Central memory CD4-positive, alpha-beta T cell (primary cell): ENCODE measurements around the gene CNGB1.
"Not testable (repeated sequence)": the region's sequence is repeated elsewhere in the genome, so short reads cannot be mapped to it uniquely, and the experiment has no call there.

ENCODE experiments used
- DNase-seq: peaks from one replicate; pipeline ENCODE4 v3.0.0; 2022

CNGB1 gene

DNA sequence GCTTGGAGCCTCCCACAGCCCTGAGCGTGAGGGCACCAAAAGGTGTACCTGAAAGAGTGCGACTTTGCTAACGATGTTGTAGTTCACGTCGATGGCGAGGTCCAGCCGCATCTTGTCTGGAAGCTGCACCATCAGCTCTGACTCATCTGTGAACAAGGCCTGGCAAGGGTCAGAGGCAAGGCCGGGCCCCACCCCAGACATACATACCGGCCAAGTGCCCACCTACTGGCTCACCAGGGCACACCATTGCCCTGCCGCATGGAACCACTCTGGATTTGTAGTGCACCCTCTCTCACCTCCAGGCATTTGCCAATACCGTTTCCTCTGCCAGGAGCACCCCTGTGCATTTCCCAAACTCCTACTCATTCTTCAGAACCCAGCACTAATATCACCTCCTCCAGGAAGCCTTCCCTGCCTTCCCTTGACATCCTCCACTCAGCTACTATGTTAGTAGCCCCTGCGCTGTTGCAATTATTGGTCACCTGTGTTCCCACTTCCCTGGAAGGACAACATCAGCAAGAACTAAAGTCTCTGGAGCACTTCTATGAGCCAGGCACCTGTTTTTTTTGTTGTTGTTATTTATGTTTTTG, 69.4 kb downstream of the CNGB1 start:
- DNase-seq: no peak

DNA sequence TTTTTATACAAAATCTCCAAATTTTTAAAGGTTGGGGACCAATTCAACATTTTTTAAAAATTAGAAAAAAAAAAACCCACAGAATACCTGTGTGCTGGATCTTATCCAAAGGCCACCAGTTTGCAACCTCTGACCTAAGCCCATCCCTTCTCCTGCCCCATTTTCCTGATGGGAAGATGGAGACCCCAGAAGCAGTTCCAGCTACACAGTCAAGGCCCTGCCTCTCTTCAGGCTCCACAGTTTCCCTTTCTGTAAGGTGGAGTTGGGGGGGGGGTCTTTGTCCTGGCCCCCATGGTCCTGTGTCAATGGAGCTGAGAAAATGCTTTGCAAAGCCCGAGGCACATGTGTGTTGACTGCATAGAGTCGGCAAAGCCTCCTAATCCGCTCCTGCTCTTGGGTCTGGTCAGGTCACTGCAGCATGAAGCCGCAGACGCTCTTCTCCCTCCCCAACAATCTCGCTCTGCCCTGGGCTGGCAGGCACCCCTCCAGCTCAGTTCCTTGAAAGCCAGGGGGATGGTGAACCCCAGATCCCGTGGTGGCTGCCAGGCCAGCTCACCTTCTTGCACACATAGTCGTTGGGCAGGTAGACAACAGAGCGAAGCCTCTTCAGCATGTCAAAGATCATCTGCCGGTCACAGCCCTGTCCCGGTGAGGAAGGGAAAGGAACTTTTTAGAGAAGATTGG, 70.0 kb downstream of the CNGB1 start:
- DNase-seq: no peak

DNA sequence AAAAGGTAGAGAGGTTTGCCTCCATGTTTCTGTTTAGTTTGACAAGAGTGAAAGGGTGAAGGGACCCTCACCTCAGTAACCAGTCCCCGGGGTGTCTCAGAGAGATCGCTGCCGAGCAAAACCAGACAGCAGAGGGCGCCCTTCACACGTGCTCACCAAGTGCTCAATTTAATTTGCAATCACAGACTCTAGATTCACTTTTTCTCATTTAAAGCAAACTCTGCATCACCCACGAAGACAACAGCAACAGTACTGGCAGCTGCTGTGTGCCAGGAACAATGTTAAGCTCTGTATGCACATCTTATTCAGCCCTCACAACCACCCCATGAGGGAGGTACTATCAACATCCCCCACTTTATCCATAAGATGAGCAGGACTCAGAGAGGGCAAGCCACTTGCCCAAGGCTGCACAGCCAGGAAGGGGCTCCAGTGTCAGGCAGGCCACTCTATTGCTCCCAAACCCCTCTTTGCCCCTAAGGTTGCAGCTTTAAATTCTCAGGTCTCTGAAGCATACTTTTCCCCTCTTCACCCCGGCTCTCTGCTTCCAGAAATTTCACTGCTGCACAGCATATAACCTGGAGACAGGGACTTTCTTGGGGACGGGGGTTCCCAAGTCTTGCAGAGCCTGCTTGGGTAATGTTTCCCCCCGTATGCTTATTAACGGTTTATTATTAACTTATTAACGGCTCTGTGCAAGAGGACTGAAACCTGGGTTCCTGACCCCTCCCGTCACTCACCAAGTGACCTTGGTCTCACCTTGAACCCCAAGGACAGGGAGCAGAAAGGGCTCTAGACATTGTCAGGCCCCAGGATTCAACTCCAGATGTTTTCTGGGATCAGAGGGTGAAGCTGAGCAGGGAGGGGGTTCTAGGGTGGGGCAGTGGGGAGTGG, 70.9 kb downstream of the CNGB1 start:
- DNase-seq: peak; percentile 63

DNA sequence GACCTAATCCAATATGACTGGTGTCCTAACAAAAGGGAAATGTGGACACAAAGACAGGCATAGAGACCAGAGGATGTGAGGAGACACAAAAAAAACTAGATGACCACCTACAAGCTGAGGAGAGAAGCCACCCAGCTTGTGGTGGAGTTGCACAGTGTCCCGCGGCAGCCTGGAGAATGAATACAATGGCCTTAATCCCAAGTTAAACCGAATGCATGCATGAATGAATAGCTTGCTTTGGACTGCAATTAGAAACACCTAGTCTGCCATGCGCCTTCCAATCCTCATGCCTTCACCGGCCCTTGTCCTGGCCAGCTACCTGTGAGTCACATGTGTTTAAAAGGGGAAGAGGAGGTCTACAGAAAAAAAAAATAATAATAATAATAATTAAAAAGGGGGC, 72.0 kb downstream of the CNGB1 start:
- DNase-seq: no peak

DNA sequence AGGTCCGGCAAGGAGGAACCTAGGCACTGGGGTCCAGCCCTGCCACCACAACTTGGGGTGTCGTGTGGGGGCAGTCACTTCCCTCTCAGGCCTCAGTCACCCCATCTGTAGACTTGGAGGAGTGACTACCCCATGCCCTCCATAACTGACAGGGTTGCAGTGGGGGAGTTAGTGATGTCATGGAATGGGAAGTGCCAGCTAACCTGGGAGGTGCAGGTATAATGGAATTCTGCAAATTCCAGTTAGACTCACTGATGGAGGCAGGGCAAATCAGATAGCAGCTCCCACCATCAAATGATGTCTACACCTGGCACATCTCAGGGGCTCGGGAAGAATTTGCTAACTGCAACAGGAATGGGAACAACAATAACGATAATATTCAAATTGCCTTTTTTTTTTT, 72.9 kb downstream of the CNGB1 start:
- no peak for DNase-seq

DNA sequence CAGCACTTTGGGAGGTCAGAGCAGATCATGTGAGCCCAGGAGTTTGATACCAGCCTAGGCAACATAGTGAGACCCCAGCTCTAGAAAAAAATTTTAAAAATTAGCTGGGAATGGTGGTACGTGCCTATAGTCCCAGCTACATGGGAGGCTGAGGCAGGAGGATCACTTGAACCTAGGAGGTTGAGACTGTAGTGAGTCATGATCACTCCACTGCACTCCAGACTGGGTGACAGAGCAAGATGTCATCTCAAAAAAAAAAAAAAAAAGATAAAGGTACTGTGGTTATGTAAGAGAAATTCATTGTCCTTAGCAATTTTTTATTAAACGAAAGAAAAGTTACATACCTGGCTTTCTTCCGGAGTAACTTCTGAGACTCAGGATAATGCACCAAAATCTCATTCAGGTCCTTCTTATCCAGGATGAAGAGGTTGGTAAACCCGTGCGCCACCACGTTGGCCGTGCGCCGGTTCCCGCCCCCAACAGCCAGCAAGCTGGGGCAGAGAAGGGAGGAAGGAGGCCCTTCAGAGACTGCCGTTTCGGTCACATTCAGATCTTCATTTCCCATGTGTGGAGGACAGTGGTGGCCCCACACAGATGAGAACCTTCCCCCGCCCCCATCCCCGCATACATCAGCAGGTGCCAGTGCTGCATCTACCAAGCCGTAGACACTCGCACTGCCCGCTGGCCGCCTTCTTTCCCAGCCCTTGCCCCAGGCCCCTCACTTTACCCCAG, 73.7 kb downstream of the CNGB1 start:
- DNase-seq: no peak

DNA sequence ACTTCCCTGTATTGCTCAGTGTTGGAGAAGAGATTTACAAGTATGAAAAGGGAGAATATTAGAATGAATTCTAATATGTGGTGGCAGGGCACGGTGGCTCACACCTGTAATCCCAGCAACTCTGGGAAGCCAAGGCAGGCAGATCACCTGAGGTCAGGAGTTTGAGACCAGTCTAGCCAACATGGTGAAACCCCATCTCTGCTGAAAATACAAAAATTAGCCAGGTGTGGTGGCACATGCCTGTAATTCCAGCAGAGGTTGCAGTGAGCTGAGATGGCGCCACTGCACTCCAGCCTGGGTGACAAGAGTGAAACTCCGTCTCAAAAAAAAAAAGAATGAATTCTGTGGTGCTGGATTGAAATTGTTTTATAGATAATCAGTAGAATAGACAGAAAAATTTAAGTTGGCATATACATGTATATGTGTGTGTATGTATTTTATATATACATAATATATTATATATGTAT, 75.8 kb downstream of the CNGB1 start:
- DNase-seq: not testable (repeated sequence)

DNA sequence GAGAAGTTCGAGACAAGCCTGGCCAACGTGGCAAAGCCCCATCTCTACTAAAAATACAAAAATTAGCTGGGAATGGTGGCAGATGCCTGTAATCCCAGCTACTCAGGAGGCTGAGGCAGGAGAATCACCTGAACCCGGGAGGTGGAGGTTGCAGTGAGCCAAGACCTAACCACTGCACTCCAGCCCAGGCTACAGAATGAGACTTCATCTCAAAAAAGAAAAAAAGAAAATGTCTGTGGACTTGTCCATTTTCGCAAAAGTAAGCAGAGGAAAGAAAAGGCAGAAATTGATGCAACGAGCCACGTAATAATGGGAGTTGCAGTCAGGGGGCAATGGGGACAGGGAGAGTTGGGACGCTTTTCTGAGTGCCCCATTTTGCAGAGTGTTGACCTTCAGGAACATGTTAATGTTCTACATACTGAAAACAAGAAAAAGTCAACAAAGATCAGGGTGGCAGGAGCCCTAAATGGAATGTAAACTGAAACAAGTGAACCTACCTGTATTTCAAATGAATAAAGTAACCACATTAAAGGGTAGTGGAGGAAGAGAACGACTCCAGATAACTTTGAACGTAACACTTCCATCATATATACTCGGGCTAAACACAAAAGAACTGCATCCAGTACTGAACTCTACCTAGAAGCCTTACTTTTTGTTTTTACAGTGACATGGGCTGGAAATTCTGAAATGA, 76.4 kb downstream of the CNGB1 start:
- DNase-seq: no peak

DNA sequence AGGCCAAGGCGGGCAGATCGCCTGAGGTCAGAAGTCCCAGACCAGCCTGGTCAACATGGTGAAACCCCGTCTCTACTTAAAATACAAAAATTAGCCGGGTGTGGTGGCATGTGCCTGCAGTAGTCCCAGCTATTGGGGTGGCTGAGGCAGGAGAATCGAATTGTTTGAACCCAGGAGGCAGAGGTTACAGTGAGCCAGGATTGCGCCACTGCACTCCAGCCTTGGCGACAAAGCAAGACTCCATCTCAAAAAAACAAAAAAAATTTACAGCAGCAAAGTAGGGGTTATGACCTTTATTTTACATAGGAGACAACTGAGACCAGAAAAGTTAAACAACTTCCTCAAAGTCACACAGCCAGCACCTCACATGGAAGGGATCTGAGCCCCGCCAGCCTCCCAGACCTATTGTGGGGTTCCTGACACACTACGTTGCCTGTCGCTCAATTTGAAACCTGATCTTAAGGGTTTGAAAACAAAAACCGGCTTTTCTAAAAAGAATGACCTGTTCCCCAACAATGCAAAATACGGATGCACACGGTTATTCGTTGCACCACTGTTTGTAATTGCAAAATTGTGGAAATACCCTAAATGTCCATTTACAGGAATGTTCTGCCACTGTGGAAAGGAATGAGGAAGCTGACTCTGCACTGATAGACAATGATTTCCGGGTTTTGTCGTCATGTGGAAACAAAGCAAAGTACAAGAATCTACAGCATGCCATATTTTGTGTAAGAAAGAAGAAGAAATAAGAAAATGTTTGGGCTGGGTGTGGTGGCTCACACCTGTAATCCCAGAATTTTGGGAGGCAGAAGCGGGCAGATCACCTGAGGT, 77.2 kb downstream of the CNGB1 start:
- DNase-seq: no peak

DNA sequence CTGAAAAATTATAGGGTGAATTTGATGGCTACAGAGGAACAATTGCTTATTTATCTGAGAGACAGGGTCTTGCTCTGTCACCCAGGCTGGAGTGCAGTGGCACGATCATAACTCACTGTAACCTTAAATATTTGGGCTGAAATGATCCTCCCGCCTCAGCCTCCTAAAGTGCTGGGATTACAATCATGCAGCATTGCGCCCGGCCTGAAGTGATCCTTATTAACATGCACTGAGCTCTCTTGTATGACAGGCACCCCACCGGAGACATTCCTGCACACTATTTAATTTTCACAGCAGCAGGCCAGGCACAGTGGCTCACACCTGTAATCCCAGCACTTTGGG, 77.7 kb downstream of the CNGB1 start:
- DNase-seq: no peak

DNA sequence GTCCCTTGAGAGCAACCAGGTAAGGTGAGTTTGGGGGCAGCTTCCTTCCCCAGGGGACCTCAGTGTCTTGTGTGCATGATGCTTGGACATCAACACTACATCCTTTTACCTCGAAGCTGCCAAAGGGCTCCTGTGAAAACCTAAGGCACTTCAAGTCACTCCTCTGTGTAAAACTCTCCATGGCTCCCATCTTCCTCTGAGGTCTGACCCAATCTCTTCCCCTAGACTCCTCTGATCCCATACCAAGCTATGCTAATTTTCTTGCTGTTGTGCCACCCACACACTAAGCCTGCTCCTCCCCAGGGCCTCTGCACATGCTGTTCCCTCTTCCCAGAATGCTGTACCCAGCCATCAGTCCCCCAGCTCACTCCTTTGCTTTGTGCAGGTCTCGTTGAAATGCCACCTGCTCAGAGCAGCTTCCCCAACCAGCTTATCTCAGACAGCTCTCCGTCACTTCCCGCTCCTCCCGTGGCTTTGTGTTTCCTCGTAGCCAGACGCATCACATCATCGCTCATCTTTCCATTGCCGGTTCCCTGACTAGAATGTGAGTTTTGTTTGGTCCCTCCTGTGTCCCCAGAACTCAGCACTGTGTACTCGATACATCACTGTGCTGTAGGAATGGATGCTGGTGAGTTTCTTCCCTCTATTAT, 78.4 kb downstream of the CNGB1 start:
- no peak for DNase-seq

DNA sequence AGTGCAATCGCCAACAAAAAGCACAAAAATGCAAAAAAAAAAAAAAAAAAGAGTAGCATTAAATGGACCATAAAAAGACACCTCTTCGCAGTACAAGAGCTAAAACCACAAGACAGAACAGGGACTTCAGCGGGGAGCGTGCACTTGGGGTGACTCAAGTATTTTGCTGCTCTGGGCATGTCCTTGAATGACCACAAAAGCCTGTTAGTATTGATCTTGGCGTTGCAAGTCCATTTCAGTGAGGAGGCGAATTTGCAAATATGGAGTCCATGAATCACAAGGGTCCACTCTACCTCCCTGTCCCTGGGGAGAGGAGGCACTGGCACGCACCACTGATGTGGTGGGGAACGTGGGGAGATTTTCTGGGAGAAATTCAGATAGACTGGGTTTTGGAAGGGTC, 78.9 kb downstream of the CNGB1 start:
- DNase-seq: no peak

DNA sequence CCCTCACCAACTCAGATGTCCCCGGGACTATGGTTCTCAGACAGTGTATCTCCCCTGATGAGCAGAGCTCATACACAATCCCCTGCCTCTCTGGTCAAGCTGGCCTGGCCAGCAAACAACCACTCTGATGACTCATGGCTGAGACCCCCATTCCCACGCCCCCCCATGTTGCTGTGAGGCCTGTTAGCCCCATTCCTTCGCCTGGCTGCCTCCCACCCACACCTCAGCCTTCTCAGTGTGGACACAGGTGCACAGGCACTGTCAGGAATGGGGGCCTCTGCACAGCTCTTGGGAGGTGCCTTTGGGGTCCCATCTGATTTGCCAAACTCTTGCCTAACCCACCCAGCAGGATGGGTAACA, 80.2 kb downstream of the CNGB1 start:
- DNase-seq: no peak

DNA sequence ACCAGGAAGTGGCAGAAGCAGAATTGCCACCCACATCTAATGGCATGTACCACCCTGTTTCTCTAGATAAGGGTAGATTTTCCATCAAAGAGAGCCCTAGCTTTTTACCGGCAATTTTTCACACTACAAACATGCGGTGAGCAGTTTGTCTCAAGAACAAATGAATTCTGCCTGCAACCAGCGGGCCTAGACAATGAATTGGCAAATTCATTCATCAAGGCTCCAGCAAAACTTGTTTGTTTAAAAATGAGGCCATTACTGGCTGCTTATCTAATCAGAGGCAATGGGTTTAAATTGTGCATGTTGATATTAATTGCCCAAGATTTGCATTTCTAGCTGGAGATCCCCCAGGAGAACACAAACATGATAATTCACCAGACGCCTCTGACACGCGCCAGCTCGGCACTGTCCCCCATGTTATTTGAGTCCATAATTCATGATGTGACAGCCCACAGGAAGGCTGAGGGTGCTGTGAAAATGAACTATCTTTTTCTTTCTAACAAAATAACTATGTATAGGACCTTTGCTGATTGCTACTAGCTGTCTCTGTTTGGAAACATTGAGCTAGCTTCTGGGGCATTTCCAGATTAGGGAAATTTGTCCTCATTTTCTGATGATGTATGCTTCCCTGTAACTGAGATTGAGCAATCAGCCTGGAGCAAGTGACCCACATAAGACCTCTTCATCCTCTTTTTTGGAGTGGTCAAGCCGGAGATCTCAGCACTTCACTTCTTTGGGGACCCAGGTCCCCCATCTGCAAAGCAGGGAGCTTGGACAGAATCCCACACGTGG, 80.8 kb downstream of the CNGB1 start:
- DNase-seq: no peak

DNA sequence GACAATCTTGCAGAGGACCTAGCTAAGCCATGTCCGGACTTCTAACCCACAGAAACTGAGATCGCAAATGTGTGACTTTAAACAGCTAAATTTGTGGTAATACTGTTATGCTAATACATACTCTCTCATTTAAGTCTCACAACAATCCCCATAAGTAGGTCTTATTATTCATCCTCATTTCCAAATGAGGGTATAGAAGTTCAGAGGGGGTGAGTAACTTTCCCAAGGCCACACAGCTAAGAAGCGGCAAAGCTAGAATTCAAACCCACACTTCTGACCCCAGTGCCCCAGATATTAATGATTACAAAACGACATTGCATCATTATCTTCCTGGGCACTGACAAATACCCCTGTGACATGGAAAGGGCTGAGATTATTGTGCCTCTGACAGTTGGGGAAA, 81.4 kb downstream of the CNGB1 start:
- no peak for DNase-seq

DNA sequence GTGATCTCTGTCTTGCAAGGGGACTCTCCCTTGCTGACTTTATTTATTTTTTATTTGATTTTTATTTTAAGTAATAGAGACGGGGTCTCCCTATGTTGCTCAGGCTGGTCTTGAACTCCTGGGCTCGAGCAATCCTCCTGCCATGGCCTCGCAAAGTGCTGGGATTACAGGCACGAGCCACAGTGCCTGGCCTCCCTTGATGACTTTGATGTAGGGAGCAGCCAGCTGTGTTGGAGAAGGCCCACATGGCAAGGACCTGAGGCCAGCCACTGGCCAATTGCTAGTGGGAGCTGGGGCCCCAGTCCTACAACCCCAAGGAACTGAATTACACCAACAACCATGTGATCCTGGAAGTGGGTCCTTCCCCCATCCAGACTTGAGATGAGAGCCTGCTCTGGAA, 81.8 kb downstream of the CNGB1 start:
- no peak for DNase-seq

DNA sequence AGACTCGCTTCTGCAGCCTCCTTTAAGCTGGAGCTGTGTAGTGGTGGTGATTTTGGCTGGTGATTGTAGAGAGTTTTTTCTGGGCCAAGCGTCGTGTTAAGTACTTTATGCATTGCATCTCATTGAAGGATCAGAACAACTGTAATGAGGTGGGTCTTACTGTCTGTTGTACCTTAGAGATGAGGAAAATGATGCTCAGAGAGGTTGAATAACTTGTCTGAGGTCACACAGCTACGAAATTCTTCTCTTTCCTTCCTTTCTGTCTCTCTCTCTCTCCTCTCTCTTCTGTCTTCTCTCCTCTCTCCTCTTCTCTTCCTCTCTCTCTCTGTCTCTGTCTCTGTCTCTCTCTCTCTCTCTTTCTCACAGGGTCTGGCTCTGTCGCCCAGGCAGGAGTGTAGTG, 82.8 kb downstream of the CNGB1 start:
- DNase-seq: no peak

DNA sequence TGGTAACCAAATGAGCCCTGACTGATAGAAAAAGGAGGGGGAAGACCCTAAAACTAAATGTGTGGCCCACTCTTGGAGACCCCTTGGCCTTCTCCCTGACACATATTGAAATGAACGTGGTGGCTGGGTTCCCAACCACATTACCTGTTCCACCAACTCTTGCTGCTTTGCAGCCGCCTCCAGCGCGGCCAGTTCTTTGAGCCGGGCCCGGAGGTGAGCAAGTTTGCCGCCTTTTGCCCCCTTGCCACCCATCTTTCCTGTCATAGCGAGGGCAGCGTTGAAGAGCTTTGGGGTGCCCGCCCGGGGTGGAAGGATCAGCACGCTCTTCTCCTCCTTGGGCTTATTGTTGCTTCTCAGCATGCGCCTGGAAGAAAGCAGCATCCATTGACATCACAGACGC, 83.2 kb downstream of the CNGB1 start:
- DNase-seq: no peak

DNA sequence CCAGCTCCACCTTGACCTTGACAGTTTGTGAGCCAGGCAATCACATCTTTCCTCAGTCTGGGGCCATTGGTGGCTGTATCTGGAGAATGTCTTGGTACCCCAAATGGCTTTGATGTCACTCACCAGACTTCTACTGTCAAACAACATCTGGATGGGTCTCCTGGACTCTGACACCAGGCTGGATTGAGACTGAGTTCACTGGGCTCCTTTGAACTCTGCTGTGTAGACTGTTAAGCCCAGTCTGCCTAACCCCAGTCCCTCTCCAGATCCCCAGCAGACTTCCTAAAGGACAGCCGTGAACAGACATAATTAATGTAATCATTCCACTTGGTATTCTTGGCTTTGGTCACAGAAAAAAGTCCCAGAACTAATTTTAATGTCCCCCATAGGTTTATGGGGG, 84.5 kb downstream of the CNGB1 start:
- DNase-seq: no peak

DNA sequence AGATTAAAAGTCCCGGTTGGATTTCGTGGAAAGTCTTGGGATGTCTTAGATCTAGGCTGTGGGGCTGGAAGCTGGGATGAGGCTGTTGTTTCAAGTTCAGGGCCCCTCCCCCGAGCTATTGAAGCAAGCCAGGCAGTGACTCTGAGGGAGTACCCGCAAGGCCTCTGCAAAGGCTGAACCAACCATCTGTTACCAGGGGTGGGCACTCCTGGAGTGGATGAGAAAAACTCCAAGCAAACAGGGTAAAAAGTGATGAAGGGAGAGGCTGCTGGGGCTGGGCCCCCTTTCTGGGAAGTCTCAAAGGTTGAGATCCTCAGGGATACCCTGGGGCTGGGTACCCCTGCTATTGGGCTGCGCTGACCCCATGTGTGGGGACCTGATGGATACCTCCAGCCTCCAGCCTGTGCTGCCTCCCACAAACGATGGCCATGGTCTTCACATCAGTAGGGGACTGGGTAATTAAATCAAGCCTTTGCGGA, 86.2 kb downstream of the CNGB1 start:
- no peak for DNase-seq
